ENCODE measurements around the gene ATP2C2.

The ATP2C2 gene

DNA sequence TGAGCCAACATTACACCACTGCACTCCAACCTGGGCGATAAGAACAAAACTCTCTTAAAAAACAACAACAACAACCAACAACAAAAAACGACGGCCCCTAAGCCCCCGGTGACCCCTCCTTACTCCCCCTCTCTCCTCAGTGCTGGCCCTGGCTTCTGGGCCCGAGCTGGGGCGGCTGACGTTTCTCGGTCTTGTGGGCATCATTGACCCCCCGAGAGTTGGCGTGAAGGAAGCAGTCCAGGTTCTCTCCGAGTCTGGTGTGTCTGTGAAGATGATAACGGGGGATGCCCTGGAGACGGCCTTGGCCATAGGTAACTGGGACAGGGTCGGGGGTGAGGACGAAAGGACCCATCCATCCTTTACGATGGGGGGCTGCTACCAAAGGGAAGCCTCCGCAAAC is 83.4 kb downstream of the ATP2C2 start:
- H3K27me3 ChIP-seq (ENCODE audit: insufficient read depth, low read length) = no peaks in the 10 kb centered on the region; the same call in 1 of the 2 replicates
- H3K36me3 ChIP-seq (ENCODE audit: insufficient read depth, low read length) = no peaks in the 10 kb centered on the region
- H3F3A ChIP-seq (ENCODE audit: insufficient read depth, low read length) = no peaks in the 10 kb centered on the region
- TF ChIP-seq EZH2 (IDR thresholded peaks at IDR 0.05; ENCODE audit: borderline replicate concordance, low read length) (no peak), CTCF (IDR thresholded peaks at IDR 0.05; ENCODE audit: low read length) (no peak)
- H3K9ac ChIP-seq (ENCODE audit: low read length) = no peak overlapping the region
- no peak overlapping the region for H2AFZ ChIP-seq (ENCODE audit: low read length)
- no peaks in the 10 kb centered on the region for H3K9me3 ChIP-seq (ENCODE audit: low read length)
- H3K4me2 ChIP-seq (ENCODE audit: low read length) = no peak overlapping the region
- no peaks in the 10 kb centered on the region for H3K9me2 ChIP-seq (ENCODE audit: low read depth, low read length)
- H3K4me3 ChIP-seq (ENCODE audit: low read depth, low read length, poor library complexity, severe bottlenecking) = no peak overlapping the region
- no peaks in the 10 kb centered on the region for H3K4me1 ChIP-seq (ENCODE audit: insufficient read depth, low read length, severe bottlenecking)
- no peak overlapping the region for H3K27ac ChIP-seq (ENCODE audit: low read depth, low read length, poor library complexity, severe bottlenecking)
- H3K79me2 ChIP-seq (ENCODE audit: insufficient read depth, low read length) = no peaks in the 10 kb centered on the region
- H4K20me1 ChIP-seq (ENCODE audit: insufficient read depth, low read length) = no peaks in the 10 kb centered on the region

DNA sequence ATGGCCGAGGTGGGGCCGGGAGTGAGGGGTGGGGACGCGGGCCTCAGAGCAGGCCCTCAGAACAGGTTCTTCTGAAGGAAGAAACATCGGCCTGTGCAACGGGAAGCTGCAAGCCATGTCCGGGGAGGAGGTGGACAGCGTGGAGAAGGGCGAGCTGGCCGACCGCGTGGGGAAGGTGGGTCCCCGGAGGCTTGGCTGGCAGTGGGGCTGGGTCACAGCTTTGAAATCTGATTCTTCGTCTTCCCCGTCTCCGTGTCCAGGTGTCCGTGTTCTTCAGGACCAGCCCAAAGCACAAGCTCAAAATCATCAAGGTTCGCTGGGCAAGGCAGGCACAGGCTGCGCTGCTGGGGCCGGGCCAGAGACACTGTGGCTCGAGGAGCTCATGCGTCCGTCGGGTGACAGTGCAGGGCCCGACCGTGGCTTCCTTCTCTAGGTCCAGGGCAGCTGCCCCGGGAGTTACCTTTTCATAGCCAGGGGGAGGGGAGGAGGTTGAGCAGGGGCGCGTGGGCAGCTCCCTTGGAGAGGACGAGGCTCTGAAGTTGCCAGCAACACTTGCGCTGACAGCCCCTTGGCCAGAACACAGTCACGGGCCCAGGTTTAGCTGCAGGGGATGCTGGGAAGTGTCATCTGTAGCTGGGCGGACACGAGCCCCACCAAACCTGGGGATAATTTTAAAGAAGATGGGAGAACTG is 84.9 kb downstream of the ATP2C2 start:
- Histone ChIP-seq H3K27ac (ENCODE audit: low read depth, low read length, poor library complexity, severe bottlenecking) (no peak overlapping the region), H3K9me2 (ENCODE audit: low read depth, low read length) (no peaks in the 10 kb centered on the region), H2AFZ (ENCODE audit: low read length) (no peak overlapping the region), H3K9ac (ENCODE audit: low read length) (no peak overlapping the region), H3K27me3 (ENCODE audit: insufficient read depth, low read length) (no peaks in the 10 kb centered on the region; the same call in 1 of the 2 replicates), H3K4me1 (ENCODE audit: insufficient read depth, low read length, severe bottlenecking) (no peaks in the 10 kb centered on the region), H3K4me2 (ENCODE audit: low read length) (no peak overlapping the region), H3K36me3 (ENCODE audit: insufficient read depth, low read length) (no peaks in the 10 kb centered on the region), H4K20me1 (ENCODE audit: insufficient read depth, low read length) (no peaks in the 10 kb centered on the region), H3F3A (ENCODE audit: insufficient read depth, low read length) (no peaks in the 10 kb centered on the region), H3K79me2 (ENCODE audit: insufficient read depth, low read length) (no peaks in the 10 kb centered on the region), H3K9me3 (ENCODE audit: low read length) (no peaks in the 10 kb centered on the region), H3K4me3 (ENCODE audit: low read depth, low read length, poor library complexity, severe bottlenecking) (no peak overlapping the region)
- TF ChIP-seq CTCF (IDR thresholded peaks at IDR 0.05; ENCODE audit: low read length) = no peak
- TF ChIP-seq EZH2 (IDR thresholded peaks at IDR 0.05; ENCODE audit: borderline replicate concordance, low read length) = no peak

- Histone ChIP-seq H3K9me3 (ENCODE audit: low read length) (no peaks in the 10 kb centered on the region), H2AFZ (ENCODE audit: low read length) (no peak overlapping the region), H3K4me1 (ENCODE audit: insufficient read depth, low read length, severe bottlenecking) (no peaks in the 10 kb centered on the region), H3K4me3 (ENCODE audit: low read depth, low read length, poor library complexity, severe bottlenecking) (no peak overlapping the region), H3K9ac (ENCODE audit: low read length) (no peak overlapping the region), H3K27me3 (ENCODE audit: insufficient read depth, low read length) (no peaks in the 10 kb centered on the region; the same call in 1 of the 2 replicates), H4K20me1 (ENCODE audit: insufficient read depth, low read length) (no peaks in the 10 kb centered on the region), H3K36me3 (ENCODE audit: insufficient read depth, low read length) (no peaks in the 10 kb centered on the region), H3F3A (ENCODE audit: insufficient read depth, low read length) (no peaks in the 10 kb centered on the region), H3K4me2 (ENCODE audit: low read length) (no peak overlapping the region), H3K27ac (ENCODE audit: low read depth, low read length, poor library complexity, severe bottlenecking) (no peak overlapping the region), H3K9me2 (ENCODE audit: low read depth, low read length) (no peaks in the 10 kb centered on the region), H3K79me2 (ENCODE audit: insufficient read depth, low read length) (no peaks in the 10 kb centered on the region)
- TF ChIP-seq EZH2 (IDR thresholded peaks at IDR 0.05; ENCODE audit: borderline replicate concordance, low read length) (no peak), CTCF (IDR thresholded peaks at IDR 0.05; ENCODE audit: low read length) (no peak)
These were observed 86.3 kb downstream of the ATP2C2 start for GRCh38 chr16:84454611-84455010.

All from OCI-LY1 (cell line).